ENCODE measurements around the gene BHLHE40. TPM values are rescaled to one million over a fixed set of nuclear protein-coding genes. Genes with fewer than 3 reads are reported as not detected.

Gene BHLHE40
- total and polyA plus RNA-seq, 10 of the 15 experiments (the other 5 are each of a cell fraction or from before 2014, with no cell fraction given): 25.2 to 106 (median 51.4) TPM

GRCh38 chr3:4977001-4977852 is 2.0 kb upstream of the BHLHE40 start (continued):
- no peak; the same call in 1 of the 2 replicates for TF ChIP-seq ELK1 (IDR thresholded peaks at IDR 0.05; ENCODE audit: low read depth, low read length)
- peak; percentile 68 for TF ChIP-seq TAF1 (IDR thresholded peaks at IDR 0.05; ENCODE audit: borderline replicate concordance, low read depth, low read length)
- peak; percentile 69; the same call in 1 of the 2 replicates for TF ChIP-seq ZNF217 (IDR thresholded peaks at IDR 0.05)
- TF ChIP-seq CEBPB (IDR thresholded peaks at IDR 0.05; ENCODE audit: borderline replicate concordance in 1 of 2, low read depth in 2 of 2, low read length in 2 of 2): no peak
- peak; percentile 77 to 85 for TF ChIP-seq BHLHE40 (IDR thresholded peaks at IDR 0.05; ENCODE audit: borderline replicate concordance in 1 of 2, low read depth in 2 of 2, low read length in 1 of 2)
- peak; percentile 61; the same call in 1 of the 2 replicates for TF ChIP-seq ZNF24 (IDR thresholded peaks at IDR 0.05)
- TF ChIP-seq RAD51 (IDR thresholded peaks at IDR 0.05): peak; percentile 23; the same call in 1 of the 2 replicates
- peak; percentile 100 for TF ChIP-seq NR2F1 (conservative IDR thresholded peaks at IDR 0.05)
- TF ChIP-seq SREBF2 (IDR thresholded peaks at IDR 0.05; ENCODE audit: low read length): no peak; the same call in 1 of the 2 replicates
- TF ChIP-seq KAT2A (conservative IDR thresholded peaks at IDR 0.05; ENCODE audit: control insufficient read depth, low read depth, low read length): no peak
- peak in 1 of 2 experiments; percentile 89; a peak in 2 of 4 replicates for TF ChIP-seq ETV6 (conservative IDR thresholded peaks at IDR 0.05 in 1 of 2, IDR thresholded peaks at IDR 0.05 in 1 of 2; ENCODE audit: borderline replicate concordance in 1 of 2, low read depth in 1 of 2)
- peak; percentile 100 for TF ChIP-seq EED (IDR thresholded peaks at IDR 0.05; ENCODE audit: low read depth)
- TF ChIP-seq POLR2AphosphoS5 (IDR thresholded peaks at IDR 0.05; ENCODE audit: low read length): peak; percentile 92

All from GM12878 (cell line).